HCT116 (cell line): Measurements from ENCODE around the gene GNL2. TPM values are rescaled to one million over a fixed set of nuclear protein-coding genes. Genes with fewer than 3 reads are reported as not detected.

Experiments used
- ATAC-seq: fragments of 200-7000 bp; cut with Tn5 transposase; 2 replicates; pipeline ENCODE4 v1.9.1; 2020; ENCODE audit warnings: mild to moderate bottlenecking, moderate library complexity
- BruUV-seq: library from RNA; stranded (reverse); fragments of 400-500 nt; replicated peaks from 2 replicates; lab custom pipeline; 2021; lab: Mats Ljungman, UMichigan
- CTCF ChIA-PET: fragments of 300-600 bp; sonication (Branson Sonifier 250); formaldehyde crosslinking; loops from one replicate; lab custom pipeline; 2021; ENCODE audit warnings: antibody characterized with exemption; lab: Charles Lee
- POLR2A ChIA-PET: fragments of 300-600, 350-600 bp; sonication (Branson Sonifier 250); formaldehyde crosslinking; loops from one replicate; lab custom pipeline; 2021; ENCODE audit warnings: antibody characterized with exemption; lab: Charles Lee
- RAD21 ChIA-PET, 2 experiments: fragments of 300-600 bp; sonication (Branson Sonifier 250); formaldehyde crosslinking; loops; one replicate each; lab custom pipeline; 2023; ENCODE audit warnings: low total read pairs in 2 of 2; ENCODE audit not compliant: uncharacterized antibody in 2 of 2, unreplicated experiment in 2 of 2, low non-redundant PET in 1 of 2; lab: Charles Lee
- DNase-seq: peaks from one replicate; pipeline ENCODE4 v3.0.0-alpha.2; 2010; ENCODE audit warnings: low read depth, low spot score
- H2AFZ ChIP-seq: fragments of 200-600 bp; shearing (Covaris generic), sonication (generic); 2 replicates; pipeline ENCODE4 v1.6.1; 2017; ENCODE audit warnings: low read depth, mixed run types, mixed read lengths, antibody characterized with exemption, low read length; ENCODE audit not compliant: poor library complexity, severe bottlenecking
- H3K27ac ChIP-seq: 2 replicates; pipeline ENCODE4 v1.5.1; 2012; ENCODE audit warnings: low read depth, low read length
- H3K27me3 ChIP-seq: fragments of 200-600 bp; sonication (generic); 2 replicates; pipeline ENCODE4 v1.6.1; 2016; ENCODE audit warnings: mixed run types, low read length, mixed read lengths; ENCODE audit not compliant: insufficient read depth
- H3K36me3 ChIP-seq, 2 experiments: fragments of 200-500 bp in 1 of 2; fragments of 200-600 bp in 1 of 2; sonication (Bioruptor generic) in 1 of 2; sonication (generic) in 1 of 2; 2 replicates each; pipeline versions ENCODE4 v1.5.1 to v1.6.1; 2014 to 2016; ENCODE audit warnings: low read length in 2 of 2, inconsistent platforms in 1 of 2, mixed read lengths in 1 of 2, mixed run types in 1 of 2; ENCODE audit not compliant: insufficient read depth in 2 of 2, control insufficient read depth in 1 of 2
- H3K4me1 ChIP-seq, 2 experiments: fragments of 200-600 bp in 1 of 2; sonication (generic) in 1 of 2; 2 replicates each; pipeline versions ENCODE4 v1.5.1 to v1.6.1; 2012 to 2017; ENCODE audit warnings: low read length in 2 of 2, inconsistent platforms in 1 of 2, mild to moderate bottlenecking in 1 of 2, mixed read lengths in 1 of 2, mixed run types in 1 of 2, moderate library complexity in 1 of 2; ENCODE audit not compliant: insufficient read depth in 2 of 2, control insufficient read depth in 1 of 2
- H3K4me2 ChIP-seq: fragments of 200-600 bp; sonication (generic); 2 replicates; pipeline ENCODE4 v1.6.1; 2017; ENCODE audit warnings: mixed run types, low read length, mixed read lengths
- H3K4me3 ChIP-seq, 2 experiments: fragments of 200-600 bp in 1 of 2; sonication (generic) in 1 of 2; replicated peaks in 1 of 2; 2 replicates each; pipeline ENCODE4 v1.5.1; 2011 to 2016; ENCODE audit warnings: low read length in 2 of 2, control low read depth in 1 of 2, low read depth in 1 of 2, mild to moderate bottlenecking in 1 of 2, mixed read lengths in 1 of 2, mixed run types in 1 of 2
- H3K79me2 ChIP-seq: fragments of 200-600 bp; sonication (generic); 2 replicates; pipeline ENCODE4 v1.6.1; 2017; ENCODE audit warnings: mild to moderate bottlenecking, mixed run types, low read length, moderate library complexity, mixed read lengths; ENCODE audit not compliant: insufficient read depth
- H3K9ac ChIP-seq: fragments of 200-600 bp; sonication (generic); 2 replicates; pipeline ENCODE4 v1.6.1; 2016; ENCODE audit warnings: low read length, mixed read lengths
- H3K9me2 ChIP-seq: fragments of 200-600 bp; sonication (generic), shearing (Covaris generic); 2 replicates; pipeline ENCODE4 v1.6.1; 2017; ENCODE audit warnings: mixed run types, mild to moderate bottlenecking, moderate library complexity; ENCODE audit not compliant: insufficient read depth
- H3K9me3 ChIP-seq, 2 experiments: fragments of 200-500 bp in 1 of 2; fragments of 200-600 bp in 1 of 2; sonication (Bioruptor generic) in 1 of 2; sonication (generic) in 1 of 2; 2 replicates each; pipeline ENCODE4 v1.6.1; 2014 to 2017; ENCODE audit warnings: low read length in 2 of 2, mixed read lengths in 2 of 2, inconsistent platforms in 1 of 2, low read depth in 1 of 2, mild to moderate bottlenecking in 1 of 2, mixed run types in 1 of 2, moderate library complexity in 1 of 2; ENCODE audit not compliant: control insufficient read depth in 1 of 2, insufficient read depth in 1 of 2
- H4K20me1 ChIP-seq: fragments of 200-600 bp; sonication (generic), shearing (Covaris generic); 2 replicates; pipeline ENCODE4 v1.6.1; 2017; ENCODE audit warnings: mixed run types, mild to moderate bottlenecking, moderate library complexity; ENCODE audit not compliant: insufficient read depth
- CBX3 ChIP-seq: IDR thresholded peaks from 2 replicates; pipeline ENCODE4 v1.6.1; 2012; ENCODE audit warnings: low read depth
- EGR1 ChIP-seq: IDR thresholded peaks from 2 replicates; pipeline ENCODE4 v1.6.1; 2012; ENCODE audit warnings: low read depth
- ELF1 ChIP-seq: IDR thresholded peaks from 2 replicates; pipeline ENCODE4 v1.6.1; 2012; ENCODE audit warnings: low read depth, borderline replicate concordance
- EZH2phosphoT487 ChIP-seq: fragments of 200-600 bp; IDR thresholded peaks from 2 replicates; pipeline ENCODE4 v1.6.1; 2018; ENCODE audit warnings: antibody characterized with exemption, borderline replicate concordance
- JUND ChIP-seq: IDR thresholded peaks from 2 replicates; pipeline ENCODE4 v1.6.1; 2012
- MAX ChIP-seq: IDR thresholded peaks from 2 replicates; pipeline ENCODE4 v1.6.1; 2012
- POLR2A ChIP-seq: IDR thresholded peaks from 2 replicates; pipeline ENCODE4 v1.7.0; 2011; ENCODE audit warnings: borderline replicate concordance; ENCODE audit not compliant: insufficient read depth, insufficient read length; ENCODE audit errors: extremely low read depth
- RAD21 ChIP-seq: IDR thresholded peaks from 2 replicates; pipeline ENCODE4 v1.6.1; 2012; ENCODE audit warnings: low read depth, mild to moderate bottlenecking
- SRF ChIP-seq: IDR thresholded peaks from 2 replicates; pipeline ENCODE4 v1.6.1; 2012; ENCODE audit warnings: low read depth
- TCF7L2 ChIP-seq: IDR thresholded peaks from 2 replicates; pipeline ENCODE4 v1.7.0; 2011; ENCODE audit warnings: borderline replicate concordance, inconsistent platforms; ENCODE audit not compliant: insufficient read depth, insufficient read length; ENCODE audit errors: extremely low read depth
- YY1 ChIP-seq: IDR thresholded peaks from 2 replicates; pipeline ENCODE4 v1.6.1; 2011; ENCODE audit warnings: low read length, low read depth, moderate library complexity, mild to moderate bottlenecking; ENCODE audit not compliant: insufficient replicate concordance; ENCODE audit errors: extremely low read depth
- ZBTB33 ChIP-seq: IDR thresholded peaks from 2 replicates; pipeline ENCODE4 v1.6.1; 2011; ENCODE audit warnings: mild to moderate bottlenecking, low read length, moderate library complexity; ENCODE audit not compliant: insufficient replicate concordance; ENCODE audit errors: extremely low read depth
- ZFX ChIP-seq: fragments of 450-650 bp; IDR thresholded peaks from 2 replicates; pipeline ENCODE4 v1.6.1; 2017
- ZNF274 ChIP-seq: fragments of 200-500 bp; sonication (Bioruptor generic); IDR thresholded peaks from 2 replicates; pipeline ENCODE4 v1.6.1; 2014; ENCODE audit warnings: mild to moderate bottlenecking, low read depth, low read length, inconsistent platforms
- intact Hi-C: fragments of 100-400 bp; cut with micrococcal nuclease; formaldehyde crosslinking; loops from 2 replicates; pipeline ENCODE4 v1.10.0; 2022
- total RNA-seq: library from RNA; stranded (reverse); gene quantifications from one replicate; pipeline ENCODE4 v1.2.1, GENCODE V29; 2021; ENCODE audit not compliant: unreplicated experiment

The GNL2 gene
- total RNA-seq, 1 experiment from 2014 or later, result 79.2 TPM

- DNase-seq (no peak), ATAC-seq (no peak)
- Histone ChIP-seq H3K9me2 (no peaks in the 10 kb centered on the region), H3K4me3 (no peak overlapping the region), H3K79me2 (no peaks in the 10 kb centered on the region), H4K20me1 (no peaks in the 10 kb centered on the region), H2AFZ (no peak overlapping the region), H3K4me1 (no peaks in the 10 kb centered on the region; a peak in 1 of 4 replicates), H3K9ac (no peak overlapping the region), H3K4me2 (no peak overlapping the region), H3K9me3 (no peaks in the 10 kb centered on the region), H3K27me3 (peaks cover 48% of the 10 kb centered on the region), H3K27ac (no peak overlapping the region), H3K36me3 (no peaks in the 10 kb centered on the region)
- POLR2A ChIA-PET, result no interaction called here
- BruUV-seq, result no TSS peak
- CTCF ChIA-PET, result no interaction called here
- intact Hi-C loops, result no loop called here
- RAD21 ChIA-PET, result no interaction called here
- TF ChIP-seq EZH2phosphoT487 (no peak), JUND (no peak), ELF1 (no peak), MAX (no peak), TCF7L2 (no peak), YY1 (no peak), POLR2A (no peak), SRF (no peak), ZFX (no peak), RAD21 (no peak), EGR1 (no peak), CBX3 (no peak), ZBTB33 (no peak), ZNF274 (no peak)
Observed at GRCh38 chr1:37636435-37636834, 40.7 kb upstream of the GNL2 start.
